GM19372 (cell line): ENCODE data around the gene LRMDA.

Source experiments
- ATAC-seq: cut with Tn5 transposase; IDR thresholded peaks from one replicate; pipeline ENCODE4 v1.9.1; 2021; ENCODE audit warnings: mild to moderate bottlenecking, low read depth, moderate library complexity; ENCODE audit not compliant: unreplicated experiment

Gene LRMDA

DNA sequence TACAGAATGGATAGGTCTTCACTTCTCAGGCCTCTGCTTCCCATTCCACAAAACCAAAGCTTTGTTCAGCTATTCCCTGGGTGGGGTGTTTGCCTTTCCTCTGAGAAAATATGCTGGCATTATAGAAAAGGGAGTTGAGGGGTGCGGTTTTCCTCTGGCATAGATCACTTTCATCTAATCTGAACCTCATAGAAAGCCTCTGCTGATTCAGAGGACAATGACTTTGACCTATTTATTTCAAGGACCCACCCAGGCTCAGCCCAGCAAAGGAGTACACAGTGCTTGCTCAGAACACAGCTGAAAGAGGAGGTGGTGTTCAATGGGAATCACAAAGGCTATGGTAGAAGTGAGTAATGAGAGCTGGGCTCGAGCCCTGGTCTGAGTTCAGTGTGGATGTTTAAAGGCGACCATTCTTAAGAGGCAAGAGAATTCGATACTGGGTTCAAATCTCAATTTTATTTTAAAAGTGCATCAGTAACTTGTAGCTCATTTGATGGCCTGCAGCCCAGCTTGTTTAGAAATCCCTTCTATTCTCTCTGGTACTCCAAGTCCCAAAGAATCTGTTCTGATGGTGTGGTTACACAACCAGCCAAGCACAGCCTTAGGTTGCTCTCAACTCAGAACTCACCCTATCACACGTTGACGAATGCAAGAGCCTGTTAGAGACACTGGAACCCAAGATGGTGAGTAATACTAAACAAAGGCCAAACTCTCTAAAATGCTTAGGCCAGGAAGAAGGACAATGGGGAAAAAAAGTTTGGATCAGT lies 1012.8 kb downstream of the LRMDA start:
- ATAC-seq = no peak

DNA sequence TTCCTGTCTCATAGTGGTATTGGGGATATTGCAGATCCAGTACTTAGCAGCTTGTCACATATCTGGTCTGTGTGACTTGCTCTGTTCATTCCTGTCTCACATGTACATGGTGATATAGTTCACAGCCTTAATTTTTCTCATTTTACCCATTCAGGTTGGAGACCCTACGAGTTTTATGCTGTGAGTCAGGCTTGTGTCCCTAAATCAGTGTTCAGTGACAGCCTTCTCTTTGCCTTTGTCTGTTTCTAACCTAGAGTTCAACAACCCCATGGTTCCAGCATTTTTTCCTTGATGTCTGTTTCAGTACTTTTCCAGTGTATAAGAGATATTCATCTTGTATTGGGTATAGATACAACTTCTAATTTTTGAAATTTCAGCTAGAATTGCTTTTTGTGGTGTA lies 1016.2 kb downstream of the LRMDA start:
- ATAC-seq = no peak

DNA sequence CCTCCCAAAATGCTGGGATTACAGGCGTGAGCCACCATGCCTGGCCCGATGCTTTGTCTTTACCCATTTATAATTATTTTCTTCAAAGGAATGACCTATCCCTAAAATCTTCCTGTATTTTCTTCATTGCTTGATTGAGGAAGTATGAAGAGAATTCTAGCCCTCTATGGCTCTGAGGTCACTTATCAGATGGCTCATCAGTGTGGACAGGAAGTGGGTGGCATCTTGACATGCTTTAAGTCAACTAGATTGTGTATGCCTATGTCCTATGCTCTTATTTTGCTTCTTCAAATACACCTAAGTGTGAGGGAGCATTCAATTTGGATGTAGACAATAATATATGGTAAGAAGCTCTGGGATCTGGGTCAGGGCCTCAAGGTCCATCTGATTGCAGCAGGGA lies 1020.5 kb downstream of the LRMDA start:
- no peak for ATAC-seq

DNA sequence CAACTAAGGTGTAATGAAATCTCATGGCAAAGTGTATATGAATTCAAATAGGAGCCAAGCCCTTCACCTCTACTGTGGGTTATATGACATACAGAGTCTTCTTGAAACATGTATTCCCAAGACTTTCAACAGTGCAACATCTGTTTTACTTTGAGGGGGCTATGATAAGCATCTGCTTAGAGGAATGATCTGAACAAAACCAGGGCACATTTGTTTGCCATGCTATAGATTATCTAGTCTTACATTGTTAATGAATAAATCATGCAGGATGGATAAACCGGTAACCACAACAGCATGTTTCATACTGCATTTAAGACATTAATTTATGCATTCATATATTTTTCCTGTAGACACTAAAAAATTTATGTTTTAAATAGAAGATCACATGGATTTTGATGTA lies 1021.9 kb downstream of the LRMDA start:
- ATAC-seq = no peak

DNA sequence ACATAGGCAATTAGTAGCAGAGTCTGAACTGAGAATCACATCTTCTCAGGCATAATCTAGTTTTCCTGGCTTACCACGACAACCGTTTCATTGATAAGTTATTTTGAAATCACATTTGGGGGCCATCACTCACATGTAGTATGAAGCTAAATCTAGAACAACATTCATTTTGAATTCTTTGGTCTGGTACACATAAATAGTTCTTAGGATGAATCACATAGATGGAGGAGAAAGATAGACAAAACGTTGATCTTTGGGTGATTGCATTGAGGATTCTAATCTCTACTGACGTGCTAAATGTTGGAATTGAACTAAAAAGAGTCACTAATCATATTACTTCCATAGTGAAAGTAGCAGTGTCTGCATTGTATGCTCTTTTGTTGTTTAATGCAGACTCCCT lies 1022.6 kb downstream of the LRMDA start:
- ATAC-seq = no peak

DNA sequence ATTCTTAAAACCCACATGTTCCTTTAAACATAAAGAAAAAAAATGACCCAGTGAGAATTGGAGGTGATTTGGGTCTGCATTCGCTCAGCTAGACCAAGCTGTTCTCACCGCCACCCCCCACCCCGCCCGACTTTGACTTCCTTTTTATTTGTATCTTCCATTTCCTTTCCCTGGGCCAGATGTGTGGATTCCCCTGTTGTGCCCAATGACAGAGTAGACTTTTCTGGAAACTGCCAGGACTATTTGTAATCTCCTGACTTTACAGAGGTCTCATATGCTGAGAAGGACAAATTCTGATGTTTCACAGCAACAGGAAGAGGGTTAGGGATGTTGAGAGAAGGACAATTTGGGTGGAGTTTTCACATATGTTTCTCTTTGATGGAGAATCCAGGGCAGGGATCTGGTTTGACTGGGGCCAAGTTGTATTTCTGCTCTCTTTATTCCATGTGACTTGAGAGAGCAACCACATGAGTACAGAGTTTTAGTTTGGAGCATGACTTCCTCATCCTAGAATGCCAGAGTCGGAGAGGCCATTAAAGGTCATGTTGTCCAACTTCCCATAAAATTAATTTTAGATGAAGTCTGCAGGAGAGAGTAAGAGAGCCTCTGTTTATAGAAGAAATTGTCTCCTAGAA lies 1023.2 kb downstream of the LRMDA start:
- no peak for ATAC-seq

DNA sequence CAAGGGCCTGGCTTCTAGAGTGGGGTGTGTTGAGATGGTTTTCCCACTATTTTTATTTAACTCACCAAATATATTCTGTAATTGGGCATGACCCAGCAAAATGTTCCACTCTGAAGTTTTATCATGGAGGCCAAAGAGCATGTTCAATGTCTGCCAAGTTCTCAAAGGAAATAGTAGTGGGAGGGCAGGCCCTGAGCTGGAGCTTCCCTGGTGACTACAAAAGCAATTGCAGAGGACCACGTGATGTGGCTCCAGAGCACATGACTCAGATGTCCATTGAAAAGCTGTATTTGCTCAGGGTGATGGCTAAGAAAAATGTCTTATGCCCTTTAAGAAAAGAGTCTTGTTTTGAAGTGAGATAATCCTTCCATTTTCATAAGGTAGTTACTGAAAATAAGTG lies 1024.8 kb downstream of the LRMDA start:
- ATAC-seq = no peak

DNA sequence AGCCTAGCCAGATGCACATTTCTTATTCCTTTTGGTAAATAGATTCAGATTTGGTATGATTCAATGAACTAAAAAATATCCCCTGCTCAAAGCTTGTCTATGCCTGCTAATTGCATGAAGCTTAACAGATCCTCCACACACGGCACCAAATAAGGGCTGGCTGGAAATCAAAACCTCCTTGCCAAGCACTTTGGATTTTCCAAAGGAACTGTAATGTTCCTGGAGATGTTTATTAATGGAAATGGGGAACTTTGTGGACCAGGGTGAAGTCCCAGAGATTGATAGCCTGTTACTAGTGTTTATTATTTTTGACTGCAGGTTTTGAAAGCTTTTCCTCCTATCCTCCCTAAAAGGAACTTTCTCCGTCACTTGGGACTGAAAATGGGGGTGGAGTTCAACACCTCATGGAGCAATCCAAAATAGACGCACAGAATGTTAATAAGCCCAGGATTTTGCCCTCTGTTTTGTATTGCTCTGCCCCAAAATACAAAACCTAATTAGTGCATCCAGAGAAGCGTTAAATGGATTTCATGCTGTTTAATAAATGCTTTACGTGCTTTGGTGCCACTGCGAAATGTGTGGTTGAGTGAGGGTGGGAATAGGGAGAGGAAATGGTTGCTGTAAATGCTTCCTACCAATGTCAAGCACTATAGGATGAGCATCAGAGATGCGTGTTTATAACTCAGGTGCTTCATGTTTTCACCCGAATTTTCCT lies 1027.7 kb downstream of the LRMDA start:
- ATAC-seq = no peak

DNA sequence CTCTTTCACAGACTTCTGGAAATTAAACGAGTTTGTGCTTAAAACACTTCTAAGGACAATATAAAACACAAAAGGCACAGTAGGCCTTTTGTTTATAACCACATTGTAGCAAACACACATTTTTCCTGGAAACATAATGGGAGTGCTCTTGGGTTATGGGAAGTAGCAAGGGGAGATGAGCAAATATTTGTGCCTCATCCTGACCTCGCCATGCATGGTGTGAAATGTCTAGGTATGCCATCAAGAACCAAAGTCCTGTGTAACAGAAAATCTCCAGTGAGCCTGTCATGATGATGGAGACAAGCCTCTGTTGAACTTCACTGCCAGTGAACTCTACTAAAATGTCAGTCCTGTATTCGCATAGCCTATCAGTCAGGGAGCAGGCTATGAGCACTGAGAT lies 1029.6 kb downstream of the LRMDA start:
- ATAC-seq = no peak

DNA sequence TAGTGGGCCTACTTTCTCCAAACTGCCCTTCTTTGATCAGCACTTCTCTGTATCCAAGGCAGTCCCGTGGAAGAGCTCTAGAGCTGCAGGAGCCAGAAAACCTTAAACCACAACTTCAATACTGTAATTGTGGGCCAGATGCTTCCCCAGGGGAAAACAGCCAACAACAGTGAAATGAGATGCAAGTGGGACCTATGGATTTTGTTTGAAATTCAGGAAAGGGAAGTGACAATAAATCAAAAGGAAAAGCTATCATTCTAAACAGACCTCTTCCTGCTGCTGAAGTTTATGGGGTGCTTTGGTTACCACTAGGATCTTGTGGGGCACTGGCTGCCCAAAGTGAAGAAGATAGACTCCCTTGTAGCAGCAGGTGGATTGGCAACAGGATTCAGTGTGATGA lies 1031.7 kb downstream of the LRMDA start:
- no peak for ATAC-seq

DNA sequence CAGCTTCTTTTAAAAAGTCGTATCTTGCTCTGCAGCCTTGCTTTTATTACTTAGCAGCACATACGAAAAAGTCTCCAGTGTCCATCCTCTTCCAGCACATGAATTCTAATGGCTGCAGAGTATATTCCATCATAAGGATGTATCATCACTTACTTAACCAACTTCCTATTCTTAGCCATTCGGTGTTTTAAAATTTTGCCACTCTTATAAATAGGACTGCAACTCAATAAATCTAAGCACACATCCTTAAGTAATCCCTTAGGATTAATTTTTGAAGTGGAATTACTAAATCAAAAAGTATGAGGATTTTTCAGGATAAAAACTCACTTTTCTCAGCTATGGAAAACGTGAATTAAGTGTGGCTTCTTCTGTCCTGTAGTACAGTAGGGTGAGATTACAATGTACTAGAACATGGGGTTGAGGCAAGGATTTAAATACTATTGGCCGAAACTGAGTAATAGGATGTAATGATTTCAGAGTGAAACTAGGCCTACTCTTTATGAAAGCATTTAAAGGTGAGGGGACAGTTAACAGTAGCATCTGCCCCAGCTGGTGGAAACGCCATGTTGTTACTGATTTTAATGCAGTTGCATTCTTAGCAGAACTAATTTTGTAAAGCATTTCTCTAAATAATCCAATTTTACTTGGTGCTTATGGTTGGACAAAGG lies 1035.5 kb downstream of the LRMDA start:
- no peak for ATAC-seq

DNA sequence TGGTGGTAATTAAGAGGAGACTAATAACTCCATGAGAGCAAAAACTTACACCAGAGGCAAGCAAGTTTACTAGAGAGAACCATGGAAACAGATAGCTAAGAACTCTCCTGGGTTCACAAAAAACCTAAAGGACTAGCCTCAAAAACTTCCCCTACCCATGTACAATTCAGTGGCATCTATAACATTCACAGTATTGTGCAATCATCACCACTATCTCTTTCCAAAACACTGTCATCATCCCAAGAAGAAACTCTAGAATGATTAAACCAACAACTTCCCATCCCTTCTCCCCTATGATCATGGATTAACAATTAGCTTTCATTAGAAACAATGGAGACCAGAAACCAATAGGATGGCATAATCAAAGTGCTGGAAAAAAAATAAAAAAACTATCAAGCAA lies 1038.3 kb downstream of the LRMDA start:
- ATAC-seq = no peak

DNA sequence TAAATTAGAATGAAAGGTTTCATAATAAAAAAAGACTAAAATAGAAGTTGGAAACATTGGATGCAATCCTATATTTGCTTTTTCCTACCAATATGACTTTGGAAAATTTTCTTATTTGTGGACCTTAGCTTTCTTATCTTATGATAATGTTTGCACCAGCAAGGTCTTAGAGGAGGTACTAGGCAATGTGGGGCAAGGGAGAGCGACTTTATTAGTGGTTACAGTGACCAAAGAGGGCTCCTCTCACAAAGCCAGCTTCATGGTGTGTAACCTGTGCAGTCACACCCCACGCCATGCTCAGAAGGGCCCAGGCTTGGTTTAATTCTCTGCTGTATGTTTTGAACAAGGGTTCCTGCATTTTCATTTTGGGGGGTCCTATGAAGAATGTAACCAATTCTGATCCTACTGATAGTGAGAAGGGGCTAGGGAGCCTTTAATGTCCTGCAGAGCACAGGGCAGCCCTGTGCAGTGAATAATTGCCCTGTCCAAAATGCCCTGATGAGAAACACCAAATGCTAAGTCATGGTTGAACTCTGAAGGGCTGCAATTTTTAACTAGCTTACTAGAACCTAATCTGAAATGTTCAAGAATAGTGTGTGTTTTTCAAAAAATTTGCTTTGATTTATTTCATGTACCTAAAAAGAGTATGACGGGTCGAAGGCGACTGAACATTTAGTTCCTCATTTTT lies 1047.8 kb downstream of the LRMDA start:
- no peak for ATAC-seq

DNA sequence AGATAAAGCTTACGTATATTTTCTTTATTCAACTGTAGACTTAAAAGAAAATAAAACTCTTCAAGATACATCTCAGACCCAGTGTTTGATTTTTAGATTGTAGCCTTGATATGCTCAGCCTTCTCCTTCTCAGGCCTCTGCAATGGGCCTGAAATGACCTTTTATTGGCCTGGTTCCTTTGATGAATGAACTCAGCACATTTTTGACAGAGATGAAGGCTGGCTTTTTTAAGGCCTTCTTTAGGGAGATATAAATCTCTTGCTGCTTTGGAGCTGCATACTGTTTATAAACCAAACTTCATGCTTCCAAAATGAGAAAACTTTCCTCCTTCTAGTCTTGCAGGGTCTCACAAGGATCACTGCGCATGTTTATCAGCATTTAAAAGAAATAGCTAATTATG lies 1049.8 kb downstream of the LRMDA start:
- ATAC-seq = no peak

DNA sequence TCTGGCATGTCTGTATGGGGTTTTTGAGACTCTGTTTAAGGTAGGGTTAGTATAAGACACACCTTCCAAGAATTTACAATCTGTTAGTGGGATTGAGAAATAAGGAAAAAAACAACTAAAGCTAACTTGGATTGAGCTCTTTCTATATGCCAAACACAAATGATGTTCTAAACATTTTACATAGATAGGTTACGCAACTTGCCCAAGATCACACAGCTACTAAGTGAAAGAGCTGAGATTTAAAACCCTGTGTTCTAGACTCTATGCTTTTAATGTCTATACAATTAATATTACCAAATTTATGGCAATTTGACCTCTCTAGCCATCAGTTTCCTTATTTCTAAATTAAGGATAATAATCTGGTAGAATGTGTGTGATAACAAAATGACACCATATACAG lies 1056.2 kb downstream of the LRMDA start:
- no peak for ATAC-seq

DNA sequence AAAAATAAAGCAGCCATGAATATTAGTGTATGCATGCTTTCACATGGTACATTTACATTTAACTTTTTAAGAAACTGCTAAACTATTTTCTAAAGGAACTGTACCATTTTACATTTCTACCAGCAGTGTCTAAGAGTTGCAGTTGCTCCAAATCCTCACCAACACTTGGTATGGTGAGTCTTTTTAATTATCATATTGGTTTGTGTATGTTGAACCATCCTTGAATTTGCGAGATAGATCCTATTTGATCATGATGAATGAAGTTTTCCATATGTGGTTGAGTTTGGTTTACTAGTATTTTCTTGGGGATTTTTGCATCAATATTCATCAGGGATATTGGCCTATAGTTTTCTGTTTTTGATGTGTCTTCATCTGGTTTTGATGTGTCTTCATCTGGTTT lies 1057.2 kb downstream of the LRMDA start:
- no peak for ATAC-seq

DNA sequence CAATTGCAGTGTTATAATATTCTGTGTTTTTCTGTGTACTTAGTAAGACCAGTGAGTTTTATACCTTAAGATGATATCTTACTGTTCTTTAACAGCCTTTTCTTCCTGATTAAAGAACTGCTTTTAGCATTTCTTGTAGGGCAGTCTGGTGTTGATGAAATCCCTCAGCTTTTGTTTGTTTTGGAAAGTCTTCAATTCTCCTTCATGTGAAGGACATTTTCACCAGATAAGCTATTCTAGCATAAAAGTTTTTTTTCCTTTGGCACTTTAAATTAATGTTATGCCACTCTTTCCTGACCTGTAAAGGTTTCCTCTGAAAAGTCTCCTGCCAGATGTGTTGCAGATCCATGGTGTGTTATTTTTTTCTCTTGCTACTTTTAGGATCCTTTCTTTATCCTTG lies 1059.8 kb downstream of the LRMDA start:
- no peak for ATAC-seq

DNA sequence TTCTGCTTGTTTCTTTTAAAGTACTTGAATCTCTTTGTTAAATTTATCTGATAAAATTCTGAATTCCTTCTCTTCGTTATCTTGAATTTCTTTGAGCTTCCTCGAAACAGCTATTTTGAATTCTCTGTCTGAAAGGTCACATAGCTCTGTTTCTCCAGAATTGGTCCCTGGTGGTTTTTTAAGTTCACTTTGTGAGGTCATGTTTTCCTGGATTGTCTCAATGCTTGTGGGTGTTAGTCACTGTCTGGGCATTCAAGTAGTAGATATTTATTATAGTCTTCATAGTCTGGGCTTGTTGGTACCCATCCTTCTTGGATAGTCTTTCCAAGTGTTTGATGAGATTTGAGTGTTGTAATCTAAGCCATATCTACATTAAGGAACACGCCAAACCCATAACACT lies 1060.6 kb downstream of the LRMDA start:
- no peak for ATAC-seq

DNA sequence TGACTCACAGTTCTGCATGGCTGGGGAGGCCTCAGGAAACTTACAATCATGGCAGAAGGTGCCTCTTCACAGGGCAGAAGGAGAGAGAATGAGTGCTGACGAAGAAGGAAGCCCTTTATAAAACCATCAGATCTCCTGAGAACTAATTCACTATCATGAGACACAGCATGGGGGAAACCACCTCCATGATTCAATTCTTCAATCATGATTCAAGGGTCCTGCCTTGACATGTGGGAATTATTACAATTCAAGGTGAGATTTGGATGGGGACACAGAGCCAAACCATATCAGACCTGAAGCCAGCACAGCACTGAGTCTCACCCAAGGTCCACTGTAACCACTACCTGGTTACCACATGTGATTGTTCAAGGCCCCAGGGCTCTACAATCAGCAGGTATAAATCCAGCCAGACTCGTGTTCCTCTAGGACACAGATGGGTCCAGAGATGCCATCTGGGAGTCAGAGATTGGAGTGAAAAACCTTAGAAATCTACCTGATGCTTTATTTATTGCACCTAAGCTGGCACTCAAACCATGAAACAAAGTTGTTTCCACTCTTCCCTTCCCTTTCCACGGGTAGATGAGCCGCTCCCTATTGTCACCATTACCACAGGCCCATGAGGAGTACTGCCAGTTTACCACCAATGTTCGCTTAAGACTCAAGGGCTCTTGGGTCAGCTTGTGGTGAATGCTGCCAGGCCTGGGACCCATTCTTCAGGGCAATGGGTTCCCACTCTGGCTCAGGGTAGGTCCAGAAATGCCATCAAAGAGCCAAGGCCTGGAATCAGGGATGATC lies 1061.5 kb downstream of the LRMDA start:
- ATAC-seq = no peak

DNA sequence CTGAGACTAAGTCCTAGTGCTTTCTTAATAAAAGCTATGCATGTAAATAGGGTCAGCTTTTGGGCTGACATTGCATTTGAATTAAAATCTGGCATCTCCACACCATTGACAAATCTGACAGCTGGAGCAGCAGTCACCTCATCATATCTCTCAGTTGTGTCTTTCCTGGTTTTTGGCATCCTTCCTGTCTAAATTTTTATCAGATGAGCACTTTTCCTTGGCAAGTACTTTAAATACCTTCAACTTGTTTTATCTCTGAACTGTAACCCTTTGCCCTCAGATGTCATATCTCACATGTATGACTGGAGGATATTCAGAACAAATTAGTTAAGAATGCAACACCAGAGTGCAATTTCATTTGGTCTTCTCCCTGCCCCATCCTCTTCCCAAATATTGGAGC lies 1066.2 kb downstream of the LRMDA start:
- no peak for ATAC-seq
